Measurements from ENCODE around the gene AFF1. TPM values are rescaled to one million over a fixed set of nuclear protein-coding genes. Genes with fewer than 3 reads are reported as not detected.
A peak's percentile ranks its signal among the peaks of the same experiment; 100 is the strongest.
"Not testable (repeated sequence)": the region's sequence is repeated elsewhere in the genome, so short reads cannot be mapped to it uniquely, and the experiment has no call there.

Gene AFF1
- total and polyA plus RNA-seq, 7 experiments from 2014 or later = 20.8 to 88.6 (median 66.8) TPM

DNA sequence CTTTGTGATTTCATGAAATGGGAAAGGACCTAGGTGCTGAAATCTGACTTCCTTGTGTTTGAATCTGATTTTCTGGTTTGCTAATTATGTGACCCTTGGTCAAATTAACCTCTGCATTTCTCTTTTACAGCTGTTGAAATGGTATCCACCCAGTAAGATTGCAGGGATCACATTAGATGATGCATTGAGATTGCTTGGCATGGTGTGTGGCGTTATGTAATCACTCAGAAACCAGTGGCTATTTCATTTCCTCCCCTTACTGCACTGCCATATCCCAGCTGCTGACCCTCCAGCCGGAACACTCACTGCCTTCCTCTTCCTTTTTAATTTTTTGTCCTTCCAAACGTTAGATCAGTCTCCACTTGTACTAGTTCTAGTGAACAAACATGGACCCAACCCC lies 206.6 kb downstream of the AFF1 start:
- Histone ChIP-seq H3K4me3 (ENCODE audit: low read length) (no peak overlapping the region), H3K27ac (ENCODE audit: low read depth, low read length) (no peak overlapping the region), H3K4me1 (ENCODE audit: control insufficient read depth in 2 of 2, insufficient read depth in 2 of 2, low read length in 2 of 2) (no peaks in the 10 kb centered on the region), H3K36me3 (ENCODE audit: control insufficient read depth in 2 of 3, insufficient read depth in 3 of 3, low read length in 3 of 3) (peaks cover 0 to 23% (median 10%) of the 10 kb centered on the region in 3 experiments), H3K27me3 (ENCODE audit: control insufficient read depth in 2 of 2, insufficient read depth in 2 of 2, low read length in 2 of 2) (no peaks in the 10 kb centered on the region), H3K9me3 (ENCODE audit: control insufficient read depth in 2 of 3, low read length in 3 of 3) (no peaks in the 10 kb centered on the region)
- no peak overlapping the region for H3K4me3 Mint-ChIP-seq
- peaks cover 4 to 37% (median 20%) of the 10 kb centered on the region in 5 donors for H3K36me3 Mint-ChIP-seq
- ChIA-PET CTCF (no interaction called here), POLR2A (no interaction called here)
- H3K27ac Mint-ChIP-seq = peak overlapping the region in 2 of 9 donors; percentile 10 to 38
- ATAC-seq (peak; percentile 26), DNase-seq (no peak)
- H3K9me3 Mint-ChIP-seq = no peaks in the 10 kb centered on the region
- H3K4me1 Mint-ChIP-seq = peaks cover 0 to 7% (median 0%) of the 10 kb centered on the region in 7 donors
- intact Hi-C loops (cut with micrococcal nuclease) = loop anchor here in 1 of 2 donors (1.0 kb wide), 1 partner anchor 9 kb away; no protein-coding TSS in a partner anchor
- H3K27me3 Mint-ChIP-seq = no peaks in the 10 kb centered on the region

DNA sequence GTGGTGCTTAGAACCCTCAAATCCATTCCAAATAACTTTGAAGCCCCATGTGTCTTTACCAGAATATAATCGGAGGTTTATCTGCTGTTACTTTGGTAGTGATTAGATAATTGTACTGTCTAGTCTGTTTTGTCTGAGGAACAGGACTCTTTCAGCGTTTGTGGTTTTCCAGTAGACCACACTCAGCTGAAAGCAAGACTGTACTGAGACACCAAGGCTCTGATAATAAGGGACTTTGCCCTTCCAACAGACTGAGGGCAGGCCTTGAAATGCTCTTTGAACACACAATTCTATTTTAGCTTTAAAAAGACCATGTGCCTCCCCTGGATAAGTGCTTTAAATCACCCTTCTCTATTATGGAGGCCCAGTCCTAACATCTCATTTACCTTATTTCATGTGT lies 209.5 kb downstream of the AFF1 start:
- no peaks in the 10 kb centered on the region for H3K27me3 Mint-ChIP-seq

DNA sequence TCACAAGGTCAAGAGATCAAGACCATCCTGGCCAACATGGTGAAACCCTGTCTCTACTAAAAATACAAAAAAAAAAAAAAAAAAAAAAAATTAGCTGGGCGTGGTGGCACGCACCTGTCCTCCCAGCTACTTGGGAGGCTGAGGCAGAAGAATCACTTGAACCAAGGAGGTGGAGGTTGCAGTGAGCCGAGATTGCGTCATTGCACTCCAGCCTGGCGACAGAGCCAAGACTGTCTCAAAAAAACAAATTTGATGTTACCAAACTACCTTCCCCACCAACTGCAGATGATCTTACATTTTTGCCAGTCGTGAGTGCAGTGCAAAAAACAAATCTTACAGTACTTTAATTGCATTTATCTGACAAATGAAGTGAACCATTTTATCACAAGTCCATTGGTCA lies 211.1 kb downstream of the AFF1 start:
- H3K27me3 Mint-ChIP-seq; ATAC-seq; H3K27ac ChIP-seq (ENCODE audit: low read depth, low read length); H3K36me3 ChIP-seq (ENCODE audit: control insufficient read depth in 2 of 3, insufficient read depth in 3 of 3, low read length in 3 of 3); H3K4me3 ChIP-seq (ENCODE audit: low read length); H3K4me1 Mint-ChIP-seq; H3K9me3 ChIP-seq (ENCODE audit: control insufficient read depth in 2 of 3, low read length in 3 of 3); H3K4me3 Mint-ChIP-seq; H3K4me1 ChIP-seq (ENCODE audit: control insufficient read depth in 2 of 2, insufficient read depth in 2 of 2, low read length in 2 of 2); H3K9me3 Mint-ChIP-seq; DNase-seq; intact Hi-C loops (cut with micrococcal nuclease); H3K27me3 ChIP-seq (ENCODE audit: control insufficient read depth in 2 of 2, insufficient read depth in 2 of 2, low read length in 2 of 2): not testable (repeated sequence)
- H3K27ac Mint-ChIP-seq = peak overlapping the region in 1 of 9 donors; percentile 49
- POLR2A ChIA-PET = interaction anchor here (0.6 kb wide), 1 partner anchor 12 kb away, joined by 4 read pairs; no protein-coding TSS in a partner anchor
- H3K36me3 Mint-ChIP-seq = peaks cover 4 to 30% (median 12%) of the 10 kb centered on the region in 5 donors
- CTCF ChIA-PET = interaction anchor here (0.7 to 0.8 kb wide), 2 partner anchors 14 to 57 kb away, joined by 3 read pairs; no protein-coding TSS in a partner anchor

More for the DNA sequence above, 209.5 kb downstream of the AFF1 start:
- CTCF ChIA-PET = no interaction called here
- Mint-ChIP-seq H3K36me3 (peaks cover 4 to 36% (median 14%) of the 10 kb centered on the region in 5 donors), H3K4me3 (no peak overlapping the region), H3K27ac (peak overlapping the region in 2 of 9 donors; percentile 28 to 34), H3K4me1 (peaks cover 0 to 7% (median 0%) of the 10 kb centered on the region in 7 donors), H3K9me3 (no peaks in the 10 kb centered on the region)
- H3K36me3 ChIP-seq (ENCODE audit: control insufficient read depth in 2 of 3, insufficient read depth in 3 of 3, low read length in 3 of 3) = peaks cover 0 to 5% (median 0%) of the 10 kb centered on the region in 3 experiments
- ATAC-seq (no peak), DNase-seq (no peak)
- POLR2A ChIA-PET = no interaction called here
- H3K4me3 ChIP-seq (ENCODE audit: low read length) = no peak overlapping the region
- no peak overlapping the region for H3K27ac ChIP-seq (ENCODE audit: low read depth, low read length)
- H3K27me3 ChIP-seq (ENCODE audit: control insufficient read depth in 2 of 2, insufficient read depth in 2 of 2, low read length in 2 of 2) = no peaks in the 10 kb centered on the region
- intact Hi-C loops (cut with micrococcal nuclease) = no loop called here
- H3K9me3 ChIP-seq (ENCODE audit: control insufficient read depth in 2 of 3, low read length in 3 of 3) = no peaks in the 10 kb centered on the region
- H3K4me1 ChIP-seq (ENCODE audit: control insufficient read depth in 2 of 2, insufficient read depth in 2 of 2, low read length in 2 of 2) = no peaks in the 10 kb centered on the region

DNA sequence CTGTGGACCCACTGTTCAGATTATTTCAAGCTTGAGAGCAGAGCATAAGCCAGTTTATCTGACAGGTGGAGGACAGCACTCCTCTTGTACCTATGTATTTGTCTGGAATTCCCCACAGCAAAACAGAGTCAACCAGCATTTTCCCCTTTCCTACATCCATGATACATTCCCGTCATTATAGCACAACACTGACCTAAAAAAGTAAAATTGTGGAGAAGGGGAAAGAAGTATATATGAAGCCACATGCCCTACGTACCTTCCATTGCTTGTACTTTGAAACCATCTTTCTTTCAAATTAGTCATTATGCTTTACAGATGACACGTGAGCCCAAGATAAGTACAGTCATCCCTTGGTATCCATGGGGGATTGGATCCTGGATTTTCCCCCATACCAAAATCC lies 212.3 kb downstream of the AFF1 start:
- H3K27me3 ChIP-seq (ENCODE audit: control insufficient read depth in 2 of 2, insufficient read depth in 2 of 2, low read length in 2 of 2) = no peaks in the 10 kb centered on the region
- intact Hi-C loops (cut with micrococcal nuclease) = no loop called here
- no peaks in the 10 kb centered on the region for H3K36me3 ChIP-seq (ENCODE audit: control insufficient read depth in 2 of 3, insufficient read depth in 3 of 3, low read length in 3 of 3)

DNA sequence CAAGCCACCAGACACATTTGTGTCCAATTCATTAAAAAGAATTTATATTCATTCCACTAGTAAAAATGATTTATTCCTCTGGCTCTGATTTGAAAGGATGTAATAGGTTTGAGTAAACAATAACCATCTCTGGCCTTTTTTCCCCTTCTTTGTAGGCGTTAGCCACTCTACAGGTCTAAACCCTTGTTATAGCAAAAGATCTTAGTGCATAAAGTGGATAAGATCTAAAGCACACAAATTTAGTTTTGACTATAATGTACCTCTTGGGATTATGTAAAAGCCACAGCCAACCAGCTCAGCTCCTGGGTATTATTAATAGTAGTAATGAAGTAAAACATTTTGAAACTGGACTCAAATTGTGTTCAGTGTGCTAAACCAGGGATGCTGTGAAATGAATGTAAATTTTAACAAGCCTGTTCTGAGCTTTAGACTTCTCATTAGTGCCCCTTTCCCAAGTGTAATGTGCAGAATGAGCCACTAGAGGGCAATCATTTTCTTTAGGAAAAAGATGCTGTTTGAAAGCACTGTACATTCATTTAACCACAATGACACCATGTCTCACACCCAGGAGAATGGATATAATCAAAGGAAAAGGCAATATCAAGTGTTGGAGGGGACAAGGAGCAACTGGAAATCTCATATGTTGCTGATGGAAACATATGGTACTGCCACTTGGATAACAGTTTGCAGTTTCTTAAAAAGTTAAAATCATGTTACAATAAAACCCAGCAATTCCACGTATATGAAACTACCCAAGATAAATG lies 215.9 kb downstream of the AFF1 start:
- Histone ChIP-seq H3K4me1 (ENCODE audit: control insufficient read depth in 2 of 2, insufficient read depth in 2 of 2, low read length in 2 of 2) (no peaks in the 10 kb centered on the region), H3K9me3 (ENCODE audit: control insufficient read depth in 2 of 3, low read length in 3 of 3) (no peaks in the 10 kb centered on the region), H3K4me3 (ENCODE audit: low read length) (no peak overlapping the region), H3K27ac (ENCODE audit: low read depth, low read length) (no peak overlapping the region), H3K36me3 (ENCODE audit: control insufficient read depth in 2 of 3, insufficient read depth in 3 of 3, low read length in 3 of 3) (no peaks in the 10 kb centered on the region), H3K27me3 (ENCODE audit: control insufficient read depth in 2 of 2, insufficient read depth in 2 of 2, low read length in 2 of 2) (no peaks in the 10 kb centered on the region)
- Mint-ChIP-seq H3K27ac (no peak overlapping the region), H3K4me1 (peaks cover 0 to 4% (median 0%) of the 10 kb centered on the region in 7 donors), H3K4me3 (no peak overlapping the region), H3K27me3 (no peaks in the 10 kb centered on the region), H3K9me3 (no peaks in the 10 kb centered on the region), H3K36me3 (peaks cover 0 to 5% (median 0%) of the 10 kb centered on the region in 5 donors)
- DNase-seq (peak in 8 of 9 donors; percentile 32 to 71 (median 55)), ATAC-seq (peak; percentile 85)
- intact Hi-C loops (cut with micrococcal nuclease) = loop anchor here (1.0 to 5.0 kb wide), 7 partner anchors 9 to 697 kb away; partner anchors contain the start of gene KLHL8 (in 2 of the 2)
- POLR2A ChIA-PET = no interaction called here
- CTCF ChIA-PET = interaction anchor here (0.6 to 4.7 kb wide), 12 partner anchors 16 to 1425 kb away, joined by 3 to 46 read pairs (median 3); partner anchors contain the start of gene KLHL8

More for the DNA sequence above, 212.3 kb downstream of the AFF1 start:
- Mint-ChIP-seq H3K27ac (peak overlapping the region in 1 of 9 donors; percentile 71), H3K27me3 (no peaks in the 10 kb centered on the region), H3K4me3 (no peak overlapping the region), H3K9me3 (no peaks in the 10 kb centered on the region), H3K36me3 (peaks cover 0 to 24% (median 5%) of the 10 kb centered on the region in 5 donors), H3K4me1 (peaks cover 0 to 7% (median 0%) of the 10 kb centered on the region in 7 donors)
- POLR2A ChIA-PET = no interaction called here
- CTCF ChIA-PET = interaction anchor here (1.7 kb wide), 1 partner anchor 87 kb away, joined by 6 read pairs; no protein-coding TSS in a partner anchor
- Histone ChIP-seq H3K27ac (ENCODE audit: low read depth, low read length) (no peak overlapping the region), H3K4me3 (ENCODE audit: low read length) (no peak overlapping the region), H3K9me3 (ENCODE audit: control insufficient read depth in 2 of 3, low read length in 3 of 3) (no peaks in the 10 kb centered on the region), H3K4me1 (ENCODE audit: control insufficient read depth in 2 of 2, insufficient read depth in 2 of 2, low read length in 2 of 2) (no peaks in the 10 kb centered on the region)
- DNase-seq (no peak), ATAC-seq (no peak)

DNA sequence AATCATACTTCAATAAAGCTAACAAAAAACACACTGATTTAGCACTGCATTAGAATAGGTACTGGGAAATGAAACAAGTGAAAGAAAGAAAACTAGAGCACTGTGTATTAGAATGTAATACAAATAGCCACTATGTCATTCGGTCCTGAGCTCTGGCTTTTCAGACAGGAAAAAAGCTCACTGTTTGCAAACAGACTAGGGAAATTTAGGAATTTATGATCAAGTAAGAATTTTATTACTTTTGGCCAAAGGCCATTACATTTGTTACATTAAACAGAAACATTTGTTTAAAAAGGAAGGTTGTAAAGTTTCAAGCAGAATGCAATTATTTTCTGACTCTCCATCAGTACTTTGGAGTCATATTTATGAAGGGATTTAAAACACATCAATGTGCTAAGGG lies 216.9 kb downstream of the AFF1 start:
- intact Hi-C loops (cut with micrococcal nuclease) = loop anchor here (1.0 to 5.0 kb wide), 4 partner anchors 71 to 696 kb away; partner anchors contain the start of gene KLHL8 (in 1 of the 2)
- Histone ChIP-seq H3K4me3 (ENCODE audit: low read length) (no peak overlapping the region), H3K9me3 (ENCODE audit: control insufficient read depth in 2 of 3, low read length in 3 of 3) (no peaks in the 10 kb centered on the region), H3K4me1 (ENCODE audit: control insufficient read depth in 2 of 2, insufficient read depth in 2 of 2, low read length in 2 of 2) (no peaks in the 10 kb centered on the region), H3K36me3 (ENCODE audit: control insufficient read depth in 2 of 3, insufficient read depth in 3 of 3, low read length in 3 of 3) (no peaks in the 10 kb centered on the region), H3K27ac (ENCODE audit: low read depth, low read length) (no peak overlapping the region), H3K27me3 (ENCODE audit: control insufficient read depth in 2 of 2, insufficient read depth in 2 of 2, low read length in 2 of 2) (no peaks in the 10 kb centered on the region)
- Mint-ChIP-seq H3K27me3 (no peaks in the 10 kb centered on the region), H3K4me1 (peaks cover 0 to 4% (median 0%) of the 10 kb centered on the region in 7 donors), H3K9me3 (no peaks in the 10 kb centered on the region), H3K4me3 (no peak overlapping the region), H3K27ac (no peak overlapping the region), H3K36me3 (no peaks in the 10 kb centered on the region)
- ChIA-PET CTCF (interaction anchor here (0.6 to 4.7 kb wide), 4 partner anchors 84 to 212 kb away, joined by 4 to 46 read pairs (median 6); no protein-coding TSS in a partner anchor), POLR2A (no interaction called here)
- ATAC-seq (no peak), DNase-seq (no peak)

Data from naive thymus-derived CD4-positive, alpha-beta T cell (primary cell).